ENCODE measurements around the gene SLCO3A1. TPM values are rescaled to one million over a fixed set of nuclear protein-coding genes. Genes with fewer than 3 reads are reported as not detected.

Gene SLCO3A1
- total and polyA plus RNA-seq, 10 donors = 7.5 to 79.5 (median 40.7) TPM

- intact Hi-C loops (cut with DNase I; ENCODE audit: low total_unique reads) = no loop called here
- H3K9me3 ChIP-seq = no peaks in the 10 kb centered on the region
- 75 to 89% (median 79%) methylated on average over 7 of the region's 7 CpGs for WGBS, 5 donors
- peaks cover 23 to 97% (median 65%) of the 10 kb centered on the region in 6 donors for H3K4me1 ChIP-seq
- no peak for TF ChIP-seq POLR2A (IDR thresholded peaks at IDR 0.05)
- TF ChIP-seq POLR2AphosphoS5 (IDR thresholded peaks at IDR 0.05) = peak in 2 of 3 donors; percentile 38 to 49
- peak overlapping the region in 5 of 8 donors; percentile 13 to 74 (median 66) for H3K27ac ChIP-seq
- DNase-seq = no peak
- no peaks in the 10 kb centered on the region for H3K36me3 ChIP-seq
- H3K4me3 ChIP-seq = no peak overlapping the region
- H3K27me3 ChIP-seq (replicated peaks in 1 of 7) = peaks cover 0 to 10% (median 0%) of the 10 kb centered on the region in 7 donors
Observed at GRCh38 chr15:91865486-91865885, 12.0 kb downstream of the SLCO3A1 start.

DNA sequence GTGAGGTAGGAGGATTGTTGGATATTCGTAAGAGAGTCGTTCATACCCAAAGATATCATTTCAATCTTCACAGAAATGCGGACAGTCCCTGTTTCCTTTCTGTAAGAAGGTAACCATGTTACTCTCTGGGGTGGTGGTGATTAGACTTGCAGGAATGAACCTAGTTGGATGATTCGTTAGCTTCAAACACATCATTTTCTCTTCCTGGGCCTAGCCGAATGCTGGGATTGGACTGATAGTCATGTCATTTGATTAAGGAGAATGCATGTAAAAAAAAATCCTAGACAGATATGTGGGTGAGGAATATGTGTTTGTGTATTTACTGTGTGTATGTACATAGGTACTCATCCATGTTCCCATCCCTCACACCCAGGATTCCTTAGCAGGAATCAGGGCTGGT, 12.4 kb downstream of the SLCO3A1 start:
- no peak for DNase-seq
- WGBS, 5 donors = 78 to 94% (median 82%) methylated on average over 5 of the region's 5 CpGs
- Histone ChIP-seq H3K27ac (peak overlapping the region in 5 of 8 donors; percentile 58 to 74 (median 69)), H3K9me3 (no peaks in the 10 kb centered on the region), H3K36me3 (no peaks in the 10 kb centered on the region), H3K4me3 (no peak overlapping the region), H3K4me1 (peaks cover 23 to 94% (median 61%) of the 10 kb centered on the region in 6 donors), H3K27me3 (replicated peaks in 1 of 7) (peaks cover 0 to 8% (median 0%) of the 10 kb centered on the region in 7 donors)
- intact Hi-C loops (cut with DNase I; ENCODE audit: low total_unique reads) = no loop called here
- TF ChIP-seq POLR2AphosphoS5 (IDR thresholded peaks at IDR 0.05) (no peak), CTCF (IDR thresholded peaks at IDR 0.05 in 8 of 11, conservative IDR thresholded peaks at IDR 0.05 in 3 of 11) (no peak), POLR2A (IDR thresholded peaks at IDR 0.05) (no peak)

GRCh38 chr15:91866371-91866905, 12.9 kb downstream of the SLCO3A1 start:
- Histone ChIP-seq H3K9me3 (no peaks in the 10 kb centered on the region), H3K27ac (peak overlapping the region in 7 of 8 donors; percentile 15 to 76 (median 69)), H3K4me1 (peaks cover 20 to 94% (median 58%) of the 10 kb centered on the region in 6 donors), H3K36me3 (no peaks in the 10 kb centered on the region), H3K4me3 (no peak overlapping the region), H3K27me3 (replicated peaks in 1 of 7) (peaks cover 0 to 8% (median 0%) of the 10 kb centered on the region in 7 donors)
- WGBS, 5 donors = 48 to 58% (median 51%) methylated on average over 6 of the region's 6 CpGs
- TF ChIP-seq POLR2A (IDR thresholded peaks at IDR 0.05) (no peak), POLR2AphosphoS5 (IDR thresholded peaks at IDR 0.05) (no peak), CTCF (IDR thresholded peaks at IDR 0.05 in 8 of 11, conservative IDR thresholded peaks at IDR 0.05 in 3 of 11) (no peak)
- intact Hi-C loops (cut with DNase I; ENCODE audit: low total_unique reads) = no loop called here
- no peak for DNase-seq

GRCh38 chr15:91866971-91867372, 13.5 kb downstream of the SLCO3A1 start:
- intact Hi-C loops (cut with DNase I; ENCODE audit: low total_unique reads) = no loop called here
- Histone ChIP-seq H3K27ac (peak overlapping the region in 7 of 8 donors; percentile 15 to 76 (median 69)), H3K36me3 (no peaks in the 10 kb centered on the region), H3K9me3 (no peaks in the 10 kb centered on the region), H3K27me3 (replicated peaks in 1 of 7) (peaks cover 0 to 8% (median 0%) of the 10 kb centered on the region in 7 donors), H3K4me3 (no peak overlapping the region), H3K4me1 (peaks cover 15 to 90% (median 53%) of the 10 kb centered on the region in 6 donors)
- WGBS, 5 donors = 73 to 84% (median 82%) methylated on average over 8 of the region's 8 CpGs
- TF ChIP-seq POLR2AphosphoS5 (IDR thresholded peaks at IDR 0.05) = no peak
- TF ChIP-seq POLR2A (IDR thresholded peaks at IDR 0.05) = no peak
- no peak for TF ChIP-seq CTCF (IDR thresholded peaks at IDR 0.05 in 8 of 11, conservative IDR thresholded peaks at IDR 0.05 in 3 of 11)
- DNase-seq = no peak
